Measurements from ENCODE around the gene KITLG. TPM values are rescaled to one million over a fixed set of nuclear protein-coding genes. Genes with fewer than 3 reads are reported as not detected.
A peak's percentile ranks its signal among the peaks of the same experiment; 100 is the strongest.

KITLG gene
- total and polyA plus RNA-seq, 12 donors: 3.6 to 20.5 (median 8.6) TPM

DNA sequence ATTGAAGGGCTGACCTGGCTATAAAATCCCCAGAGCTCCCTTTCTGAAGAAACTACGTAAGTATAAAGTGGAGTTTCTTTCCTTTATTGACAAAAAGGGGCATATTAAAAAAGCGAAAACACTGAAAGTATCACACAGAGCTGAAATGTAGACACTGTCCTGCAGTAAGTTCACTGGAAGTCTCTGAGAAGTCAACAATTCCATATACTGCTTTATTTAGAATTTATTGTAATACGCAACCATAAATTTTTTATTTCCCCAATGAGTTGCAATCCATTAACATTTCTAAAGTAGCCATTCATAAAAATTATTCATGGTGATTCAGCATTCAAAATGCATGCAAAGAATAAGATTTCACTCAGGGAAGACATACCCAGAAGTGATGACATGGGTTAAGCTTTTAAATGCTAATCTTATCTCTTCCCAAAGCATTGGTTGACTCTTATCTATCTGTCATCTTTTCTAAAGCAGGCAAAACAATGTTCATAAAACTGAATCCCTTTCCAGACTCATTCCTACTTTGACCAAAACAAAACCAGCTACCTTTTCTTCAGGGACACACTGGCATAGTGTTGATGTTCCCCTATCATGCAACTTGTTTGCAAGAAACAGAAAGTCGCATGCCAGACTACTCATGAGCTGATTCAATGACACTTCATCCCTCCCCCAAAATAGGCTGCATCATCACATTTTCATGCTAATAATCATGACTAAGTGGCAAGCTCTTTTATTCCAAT lies 17.3 kb downstream of the KITLG start:
- Histone ChIP-seq H3K4me1 (peaks cover 0 to 52% (median 7%) of the 10 kb centered on the region in 9 donors), H3K27me3 (no peaks in the 10 kb centered on the region), H3K36me3 (no peaks in the 10 kb centered on the region), H3K9me3 (no peaks in the 10 kb centered on the region), H3K27ac (no peak overlapping the region), H3K4me3 (no peak overlapping the region)
- WGBS, 2 donors: 93 to 98% methylated on average over 4 of the region's 4 CpGs
- DNase-seq: no peak
- no peak for ATAC-seq
- intact Hi-C loops (cut with DNase I): no loop called here
- TF ChIP-seq, protein P1, sequence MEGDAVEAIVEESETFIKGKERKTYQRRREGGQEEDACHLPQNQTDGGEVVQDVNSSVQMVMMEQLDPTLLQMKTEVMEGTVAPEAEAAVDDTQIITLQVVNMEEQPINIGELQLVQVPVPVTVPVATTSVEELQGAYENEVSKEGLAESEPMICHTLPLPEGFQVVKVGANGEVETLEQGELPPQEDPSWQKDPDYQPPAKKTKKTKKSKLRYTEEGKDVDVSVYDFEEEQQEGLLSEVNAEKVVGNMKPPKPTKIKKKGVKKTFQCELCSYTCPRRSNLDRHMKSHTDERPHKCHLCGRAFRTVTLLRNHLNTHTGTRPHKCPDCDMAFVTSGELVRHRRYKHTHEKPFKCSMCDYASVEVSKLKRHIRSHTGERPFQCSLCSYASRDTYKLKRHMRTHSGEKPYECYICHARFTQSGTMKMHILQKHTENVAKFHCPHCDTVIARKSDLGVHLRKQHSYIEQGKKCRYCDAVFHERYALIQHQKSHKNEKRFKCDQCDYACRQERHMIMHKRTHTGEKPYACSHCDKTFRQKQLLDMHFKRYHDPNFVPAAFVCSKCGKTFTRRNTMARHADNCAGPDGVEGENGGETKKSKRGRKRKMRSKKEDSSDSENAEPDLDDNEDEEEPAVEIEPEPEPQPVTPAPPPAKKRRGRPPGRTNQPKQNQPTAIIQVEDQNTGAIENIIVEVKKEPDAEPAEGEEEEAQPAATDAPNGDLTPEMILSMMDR (IDR thresholded peaks at IDR 0.05): no peak

DNA sequence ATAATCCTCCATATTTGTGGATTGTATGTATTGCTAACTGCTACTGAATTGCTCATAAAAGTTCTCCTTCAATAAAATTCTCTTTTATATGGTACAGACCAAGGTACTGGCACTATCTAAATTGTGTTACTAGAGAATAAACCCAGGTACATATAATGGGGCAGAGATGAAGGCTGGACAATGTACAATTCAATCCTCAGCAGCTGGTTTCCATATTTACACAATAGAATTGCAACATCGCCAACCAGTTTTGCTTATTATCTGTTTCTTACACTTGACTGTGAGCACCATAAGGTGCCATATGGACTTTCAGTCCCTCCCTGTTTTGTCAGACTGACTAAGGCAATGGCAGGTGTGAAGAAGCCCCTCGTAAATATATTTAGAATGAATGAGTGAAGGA lies 18.1 kb downstream of the KITLG start:
- Histone ChIP-seq H3K27me3 (no peaks in the 10 kb centered on the region), H3K4me1 (peaks cover 0 to 46% (median 7%) of the 10 kb centered on the region in 9 donors), H3K36me3 (no peaks in the 10 kb centered on the region), H3K27ac (no peak overlapping the region), H3K4me3 (no peak overlapping the region), H3K9me3 (no peaks in the 10 kb centered on the region)
- TF ChIP-seq, protein P1 (IDR thresholded peaks at IDR 0.05): no peak
- DNase-seq (no peak), ATAC-seq (no peak)
- intact Hi-C loops (cut with DNase I): no loop called here
- WGBS, 2 donors: 92 to 95% methylated on average over 2 of the region's 2 CpGs

GRCh38 chr12:88559772-88560171 lies 20.5 kb downstream of the KITLG start:
- DNase-seq (no peak), ATAC-seq (no peak)
- Histone ChIP-seq H3K27ac (peak overlapping the region in 1 of 10 donors; percentile 49), H3K9me3 (no peaks in the 10 kb centered on the region), H3K27me3 (no peaks in the 10 kb centered on the region), H3K4me3 (no peak overlapping the region), H3K4me1 (peaks cover 0 to 34% (median 8%) of the 10 kb centered on the region in 9 donors), H3K36me3 (no peaks in the 10 kb centered on the region)
- intact Hi-C loops (cut with DNase I): no loop called here
- WGBS, 2 donors: 28 to 37% methylated on average over 2 of the region's 2 CpGs
- TF ChIP-seq, protein P1 (IDR thresholded peaks at IDR 0.05): no peak

- TF ChIP-seq, protein P1 (IDR thresholded peaks at IDR 0.05): no peak
- no peak for DNase-seq
- H3K36me3 ChIP-seq: no peaks in the 10 kb centered on the region
- peaks cover 0 to 36% (median 9%) of the 10 kb centered on the region in 9 donors for H3K4me1 ChIP-seq
- no peak for ATAC-seq
- H3K9me3 ChIP-seq: no peaks in the 10 kb centered on the region
- WGBS, 2 donors: 75% methylated on average over 7 of the region's 7 CpGs
- H3K27me3 ChIP-seq: no peaks in the 10 kb centered on the region
- peak overlapping the region in 1 of 10 donors; percentile 49 for H3K27ac ChIP-seq
- intact Hi-C loops (cut with DNase I): no loop called here
- H3K4me3 ChIP-seq: no peak overlapping the region
Observed at GRCh38 chr12:88559199-88559598, 21.1 kb downstream of the KITLG start.

Measured in heart right ventricle (tissue), 16 donors.